Raji (cell line): ENCODE measurements around the gene SCYL1.

Experiments used
- POLR2A ChIP-seq: IDR thresholded peaks from 2 replicates; pipeline ENCODE4 v1.6.1; 2011; ENCODE audit warnings: low read depth, low read length, control low read depth; ENCODE audit not compliant: insufficient read depth

SCYL1 gene

DNA sequence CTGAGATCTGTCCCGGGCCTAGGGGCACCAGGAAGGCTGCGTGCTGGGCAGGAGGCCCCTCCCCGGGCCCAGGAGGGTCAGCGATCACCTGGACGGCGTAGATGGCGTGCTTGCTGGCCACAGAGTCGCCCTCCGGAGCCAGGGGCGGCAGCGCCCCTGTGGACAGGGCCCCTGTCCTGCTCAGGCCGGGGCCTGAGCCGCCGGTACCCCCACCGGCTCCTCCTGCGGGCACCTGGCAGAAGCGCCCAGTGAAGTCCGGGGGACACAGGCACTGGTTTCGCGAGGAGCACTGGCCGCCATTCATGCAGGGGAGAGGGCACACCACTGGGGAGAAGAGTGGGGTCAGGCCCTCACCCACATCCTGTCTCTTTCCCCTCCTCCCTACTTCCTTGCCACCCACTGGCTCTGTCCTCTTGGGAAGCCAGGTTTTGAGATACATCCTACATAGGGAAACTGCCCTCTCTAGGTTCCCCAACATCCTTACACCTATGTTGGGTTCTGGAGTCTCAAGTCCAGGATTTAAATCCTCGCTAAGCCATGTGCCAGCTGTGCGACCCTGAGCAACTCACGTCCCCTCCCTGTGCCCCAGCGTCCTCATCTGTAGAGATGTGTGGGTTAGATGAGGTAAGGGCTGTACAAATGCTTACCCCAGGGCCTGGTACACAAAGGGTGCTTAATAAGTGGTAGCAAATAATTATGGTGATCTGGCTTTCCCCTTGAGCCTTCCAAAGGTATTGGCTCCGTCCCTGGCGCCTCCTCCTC lies 29.4 kb downstream of the SCYL1 start:
- TF ChIP-seq POLR2A: no peak

GRCh38 chr11:65554842-65555430 lies 30.1 kb downstream of the SCYL1 start:
- TF ChIP-seq POLR2A: no peak

DNA sequence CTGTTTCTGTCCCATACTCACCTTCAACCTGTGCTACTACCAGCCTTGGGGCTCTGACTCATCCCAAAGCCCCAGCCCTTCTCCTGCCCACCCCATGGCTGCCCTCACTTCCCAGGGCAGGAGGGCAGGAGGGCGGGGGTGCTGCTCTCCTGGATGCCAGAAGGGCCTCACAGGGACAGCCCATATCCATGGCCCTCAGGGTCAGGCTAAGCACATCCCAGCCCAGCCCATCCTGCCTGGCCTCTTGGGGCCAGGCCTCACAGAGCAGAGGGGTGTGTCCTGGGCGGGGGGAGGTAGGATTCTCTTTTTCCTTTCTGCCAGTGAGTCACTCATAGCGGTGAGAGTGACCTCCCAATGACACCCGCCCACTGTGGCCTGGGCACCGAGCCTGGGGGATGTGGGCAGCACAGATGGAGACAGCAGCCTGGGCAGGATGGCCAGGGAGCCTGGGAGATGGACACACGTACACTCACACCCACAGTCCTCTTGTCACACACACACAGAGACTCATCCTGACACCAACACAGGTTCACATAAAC lies 30.9 kb downstream of the SCYL1 start:
- TF ChIP-seq POLR2A: no peak

DNA sequence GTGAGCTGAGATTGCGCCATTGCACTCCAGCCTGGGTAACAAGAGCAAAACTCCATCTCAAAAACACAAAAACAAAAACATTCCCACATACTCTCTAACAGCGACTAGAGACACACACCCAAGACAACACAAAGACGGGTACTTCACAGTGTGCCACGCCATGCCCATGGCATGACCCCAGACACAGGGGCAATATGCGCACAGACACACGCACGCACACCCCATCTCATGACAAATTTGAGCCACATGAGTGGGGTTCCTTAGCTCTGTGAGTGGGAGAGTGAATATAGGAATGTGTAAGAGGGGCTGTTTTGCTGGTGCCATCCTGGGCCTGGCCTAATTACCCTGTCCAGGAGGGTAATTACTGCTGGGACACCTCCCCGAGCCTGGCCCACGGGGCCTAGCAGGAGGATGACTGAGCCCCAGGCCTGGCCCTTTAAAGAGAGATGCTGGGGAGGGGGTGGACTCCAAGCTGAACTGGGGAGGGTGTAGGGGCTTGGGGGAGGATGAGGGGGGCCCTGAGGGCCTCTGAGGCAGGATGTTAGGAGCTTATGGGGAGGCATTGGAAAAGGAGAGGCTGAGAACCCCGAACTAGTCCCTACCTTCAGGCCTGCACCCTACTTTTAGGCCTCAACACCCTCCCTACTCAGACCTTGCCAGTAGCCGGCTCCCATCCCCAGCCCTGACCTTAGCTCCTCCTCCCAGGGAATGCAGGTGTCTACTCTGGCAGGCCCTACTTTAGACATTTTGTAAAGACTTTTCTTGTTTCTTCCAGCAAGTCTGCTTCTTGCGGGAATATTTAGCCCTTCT lies 31.8 kb downstream of the SCYL1 start:
- no peak for TF ChIP-seq POLR2A

DNA sequence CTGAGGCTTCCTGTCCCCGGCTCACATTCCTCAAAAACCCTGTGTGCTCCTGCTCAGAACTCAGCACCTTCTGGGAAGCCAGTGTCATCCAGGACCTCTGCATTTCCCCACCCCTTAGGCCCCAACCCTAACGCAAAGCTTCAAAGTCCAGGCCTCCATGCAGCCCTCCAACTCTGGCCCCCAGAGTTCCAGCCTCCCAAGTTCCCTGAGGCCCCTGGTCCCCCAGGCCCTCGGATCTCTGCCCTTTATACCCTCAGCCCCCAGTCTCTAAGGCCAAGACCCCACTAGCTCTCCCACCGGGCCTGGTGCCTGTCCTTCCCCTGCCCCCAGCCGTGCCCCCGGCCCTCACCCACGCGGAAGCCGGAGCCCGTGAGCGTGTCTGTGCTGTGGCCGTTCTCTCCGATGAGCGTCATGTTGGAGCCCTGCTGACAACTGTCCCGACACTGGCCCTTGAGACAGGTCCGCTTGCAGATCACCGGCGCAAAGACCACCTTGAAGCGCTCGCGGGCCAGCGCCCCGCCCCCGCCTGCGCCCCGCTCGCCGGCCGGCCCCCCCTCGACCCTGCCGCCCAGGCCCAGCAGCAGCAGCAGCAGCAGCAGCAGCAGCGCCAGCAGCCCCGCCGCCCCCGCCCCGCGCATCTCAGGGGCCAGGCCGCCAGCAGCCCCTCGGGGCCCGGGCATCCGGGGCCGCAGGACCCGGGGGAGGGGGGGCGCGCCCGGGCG lies 32.6 kb downstream of the SCYL1 start:
- TF ChIP-seq POLR2A: no peak

GRCh38 chr11:65558002-65558929 lies 33.4 kb downstream of the SCYL1 start, which contains the start of gene LTBP3:
Gene LTBP3, minus strand, starts transcription at chr11:65558359. Its CDS starts 400 bp downstream, at chr11:65557959.
- no peak for TF ChIP-seq POLR2A

DNA sequence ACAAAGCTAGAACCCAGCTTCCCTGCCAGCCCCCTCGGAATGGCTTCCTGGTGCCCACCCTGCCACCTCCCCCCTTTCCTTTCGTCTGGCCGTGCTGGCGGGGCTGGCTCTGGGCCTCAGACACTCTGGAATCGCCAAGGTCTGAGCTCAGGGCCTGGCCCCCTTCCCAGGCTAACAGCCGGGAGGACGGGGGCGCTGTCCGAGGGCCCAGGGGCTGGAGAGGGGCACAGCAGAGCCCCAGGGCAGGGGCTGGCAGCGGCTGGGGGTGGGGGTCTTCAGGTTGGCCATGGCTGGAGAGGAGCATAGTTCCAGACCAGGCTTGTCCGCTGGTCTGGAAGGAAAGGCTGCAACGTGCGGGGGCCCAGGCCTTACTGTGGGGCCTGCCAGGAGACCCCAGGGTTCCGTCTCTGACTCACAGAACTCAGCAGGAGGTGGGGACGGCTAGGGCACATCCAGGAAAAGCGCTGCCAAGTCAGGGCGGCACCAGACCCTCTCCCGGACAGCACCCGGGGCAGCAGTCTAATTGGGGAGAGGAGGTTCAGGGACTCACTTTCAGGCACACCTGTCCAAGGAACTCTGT lies 34.1 kb downstream of the SCYL1 start:
- TF ChIP-seq POLR2A: no peak

- TF ChIP-seq POLR2A: no peak
Measured at GRCh38 chr11:65559535-65559934, 34.7 kb downstream of the SCYL1 start.

- TF ChIP-seq POLR2A: no peak
Measured at GRCh38 chr11:65559951-65560537, 35.2 kb downstream of the SCYL1 start.

GRCh38 chr11:65560555-65561418 lies 35.9 kb downstream of the SCYL1 start:
- no peak for TF ChIP-seq POLR2A

GRCh38 chr11:65562020-65562419 lies 37.1 kb downstream of the SCYL1 start:
- TF ChIP-seq POLR2A: no peak

- TF ChIP-seq POLR2A: no peak
Measured at GRCh38 chr11:65562788-65563187, 37.9 kb downstream of the SCYL1 start.
